ENCODE measurements around the gene EMC8. TPM values are rescaled to one million over a fixed set of nuclear protein-coding genes. Genes with fewer than 3 reads are reported as not detected.
A peak's percentile ranks its signal among the peaks of the same experiment; 100 is the strongest.

The EMC8 gene
- total RNA-seq, 1 donor from 2014 or later, result 26.7 TPM

- DNase-seq, result no peak
These were observed 44.9 kb downstream of the EMC8 start for GRCh38 chr16:85754413-85754812.

GRCh38 chr16:85753976-85754375 lies 45.4 kb downstream of the EMC8 start:
- no peak for DNase-seq

- no peak for DNase-seq
These were observed 45.8 kb downstream of the EMC8 start for GRCh38 chr16:85753559-85753958.

- DNase-seq, result peak; percentile 44
These were observed 46.6 kb downstream of the EMC8 start for GRCh38 chr16:85752511-85753420.

DNA sequence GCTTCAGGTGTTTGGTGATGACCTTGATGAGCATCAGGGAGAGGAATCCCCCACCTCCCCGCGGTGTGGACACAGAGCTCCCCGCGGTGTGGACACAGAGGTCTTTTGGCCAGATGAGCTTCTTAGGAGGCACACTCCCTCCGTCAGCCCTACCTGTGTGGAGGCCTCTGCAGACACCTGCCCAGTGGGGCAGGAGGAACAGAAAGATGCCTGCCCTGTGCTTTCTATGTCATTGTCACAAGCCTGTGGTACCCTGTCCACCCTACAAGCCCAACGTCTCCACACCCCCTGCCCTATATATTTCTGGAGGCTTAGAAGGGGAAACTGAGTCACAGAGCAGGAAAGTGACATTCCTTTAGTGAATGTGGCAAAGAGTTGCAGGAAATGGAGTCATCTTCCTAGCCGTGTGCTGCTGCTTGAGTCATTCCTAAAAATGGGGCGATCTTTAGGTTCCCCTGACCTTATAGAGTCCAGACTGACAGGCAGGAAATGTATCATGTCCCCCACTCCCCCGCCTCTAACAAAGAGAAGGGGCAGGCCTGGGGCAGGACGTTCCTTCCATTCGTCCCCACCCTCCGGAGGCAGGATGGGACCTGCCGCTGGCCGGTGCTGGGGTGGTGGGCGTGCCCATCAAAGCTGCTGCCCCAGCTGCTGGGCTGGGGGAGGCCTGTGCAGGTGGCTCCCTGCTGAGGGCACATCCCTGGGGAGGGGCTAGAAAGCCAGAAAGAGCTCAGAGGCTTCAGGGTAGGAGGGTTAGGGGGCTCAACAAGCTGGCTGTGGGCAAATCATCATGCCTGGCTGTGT lies 47.4 kb downstream of the EMC8 start:
- DNase-seq, result no peak

DNA sequence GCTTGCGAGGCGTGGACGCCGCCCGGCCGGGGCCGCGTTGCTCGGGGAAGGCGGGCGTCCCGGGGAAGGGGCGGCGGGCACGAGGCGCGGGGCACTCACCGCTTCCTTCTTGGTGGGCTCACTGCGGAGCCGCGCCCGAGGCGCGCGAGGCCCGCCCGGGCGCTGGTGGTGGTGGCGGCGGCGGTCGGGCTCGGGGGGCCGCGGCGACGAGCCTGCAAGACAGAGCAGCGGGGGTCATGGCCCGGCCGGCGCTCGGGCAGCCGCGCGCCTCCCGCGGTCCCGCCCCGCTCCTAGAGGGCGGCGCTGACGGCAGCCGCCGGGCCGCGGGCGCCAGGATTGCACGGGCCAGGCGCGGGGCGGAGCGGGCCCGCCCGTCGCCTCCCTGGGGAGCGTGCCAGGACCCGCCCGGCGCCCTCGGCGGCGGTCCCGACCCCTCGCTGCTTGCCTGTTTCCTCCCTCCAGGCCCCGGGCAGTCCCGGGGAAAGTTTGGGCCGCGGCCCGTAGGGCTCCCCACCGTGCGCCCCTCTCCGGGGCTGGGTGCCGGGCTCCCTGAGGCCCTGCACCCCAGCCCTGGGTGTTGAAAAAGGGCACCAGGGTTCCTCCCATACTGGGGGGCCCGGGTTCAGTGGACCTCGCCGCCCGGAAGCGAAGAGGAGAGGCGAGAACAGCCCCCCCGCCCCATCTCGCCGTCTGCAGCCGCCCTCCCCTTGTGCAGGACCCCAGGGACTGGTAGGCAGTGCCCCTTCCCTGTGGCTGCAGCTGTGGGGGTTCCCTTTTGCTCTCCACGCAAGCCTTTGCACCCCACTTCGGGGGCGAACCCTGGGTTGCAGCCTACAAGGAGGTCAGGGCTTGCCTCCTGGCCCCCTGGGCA lies 48.3 kb downstream of the EMC8 start, which contains the start of gene C16orf74:
C16orf74 (minus strand) TSS at position 270 of the 871 bp plus-strand sequence. CDS start 15,879 bp downstream, outside the sequence.
- DNase-seq, result peak; percentile 44

- peak; percentile 45 for DNase-seq
These were observed 49.1 kb downstream of the EMC8 start for GRCh38 chr16:85750146-85750826.

DNA sequence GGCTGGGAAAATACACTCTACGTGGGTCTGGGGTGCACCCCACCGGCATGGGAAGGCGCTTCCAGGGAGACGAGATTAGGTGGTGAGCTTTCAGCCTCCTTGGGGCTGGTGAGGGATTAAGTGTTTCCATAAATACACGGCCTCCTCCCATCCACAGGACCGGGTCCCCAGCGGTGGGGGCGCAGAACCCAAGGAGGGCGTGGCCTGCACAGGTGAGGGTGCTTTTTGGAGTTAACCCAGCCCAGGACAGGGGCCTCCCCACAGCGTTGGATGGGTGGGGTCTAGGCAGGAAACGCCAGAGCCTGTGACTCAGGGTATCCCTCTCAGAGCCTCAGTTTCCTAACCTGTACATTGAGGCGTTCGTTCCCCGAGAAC lies 49.6 kb downstream of the EMC8 start:
- DNase-seq, result no peak

GRCh38 chr16:85746460-85747215 lies 52.7 kb downstream of the EMC8 start:
- DNase-seq, result no peak

- DNase-seq, result no peak
These were observed 60.2 kb downstream of the EMC8 start for GRCh38 chr16:85738923-85739715.

- no peak for DNase-seq
These were observed 62.4 kb downstream of the EMC8 start for GRCh38 chr16:85736921-85737320.

- no peak for DNase-seq
These were observed 63.4 kb downstream of the EMC8 start for GRCh38 chr16:85735946-85736345.

DNA sequence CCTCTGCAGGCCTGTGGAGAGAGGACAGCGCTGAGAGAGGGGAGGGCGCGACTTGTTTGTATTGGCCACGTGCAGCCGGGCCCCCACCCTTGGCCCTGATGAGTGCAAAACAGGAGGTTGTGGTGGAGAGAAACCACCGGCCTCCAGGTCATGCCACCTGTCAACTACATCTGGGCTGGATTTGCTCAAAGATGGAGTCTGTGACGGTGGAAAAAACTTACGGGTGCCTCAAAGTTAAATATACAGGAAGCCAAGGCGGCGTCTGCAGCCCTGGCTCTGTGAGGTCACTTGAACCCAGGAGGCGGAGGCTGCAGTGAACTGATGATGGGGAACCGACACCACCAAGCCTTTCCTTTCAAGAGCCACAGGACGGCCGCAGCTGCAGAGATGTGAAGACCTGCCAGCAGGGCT lies 64.1 kb downstream of the EMC8 start:
- DNase-seq, result no peak

- DNase-seq, result no peak
These were observed 64.9 kb downstream of the EMC8 start for GRCh38 chr16:85734311-85735017.

DNA sequence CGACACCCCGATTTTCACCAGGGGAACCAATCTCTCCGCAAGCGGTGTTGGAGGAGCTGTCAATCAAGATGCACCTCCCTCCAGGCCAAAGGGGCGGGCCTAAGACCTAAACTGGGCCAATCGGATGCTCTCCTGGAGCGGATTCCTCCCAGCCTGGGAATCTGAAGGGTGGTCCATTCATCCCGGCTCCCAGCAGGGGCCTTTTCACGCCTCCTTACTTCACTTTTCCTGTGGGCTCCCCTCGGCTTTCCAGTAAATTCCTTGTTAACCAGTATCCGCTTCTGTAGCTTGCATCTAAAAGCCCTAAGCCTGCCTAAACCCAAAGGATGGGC lies 65.5 kb downstream of the EMC8 start:
- no peak for DNase-seq

GRCh38 chr16:85733155-85733838 lies 66.0 kb downstream of the EMC8 start:
- no peak for DNase-seq

- no peak for DNase-seq
These were observed 68.2 kb downstream of the EMC8 start for GRCh38 chr16:85731179-85731578.

- DNase-seq, result no peak
These were observed 69.2 kb downstream of the EMC8 start for GRCh38 chr16:85730186-85730465.
